GM21360 (cell line): ENCODE results near the gene MEST.
"Not testable (repeated sequence)": the region's sequence is repeated elsewhere in the genome, so short reads cannot be mapped to it uniquely, and the experiment has no call there.

Experiments
- ATAC-seq: cut with Tn5 transposase; IDR thresholded peaks from one replicate; pipeline ENCODE4 v1.9.1; 2021; ENCODE audit warnings: mild to moderate bottlenecking, moderate library complexity; ENCODE audit not compliant: unreplicated experiment

Gene MEST

DNA sequence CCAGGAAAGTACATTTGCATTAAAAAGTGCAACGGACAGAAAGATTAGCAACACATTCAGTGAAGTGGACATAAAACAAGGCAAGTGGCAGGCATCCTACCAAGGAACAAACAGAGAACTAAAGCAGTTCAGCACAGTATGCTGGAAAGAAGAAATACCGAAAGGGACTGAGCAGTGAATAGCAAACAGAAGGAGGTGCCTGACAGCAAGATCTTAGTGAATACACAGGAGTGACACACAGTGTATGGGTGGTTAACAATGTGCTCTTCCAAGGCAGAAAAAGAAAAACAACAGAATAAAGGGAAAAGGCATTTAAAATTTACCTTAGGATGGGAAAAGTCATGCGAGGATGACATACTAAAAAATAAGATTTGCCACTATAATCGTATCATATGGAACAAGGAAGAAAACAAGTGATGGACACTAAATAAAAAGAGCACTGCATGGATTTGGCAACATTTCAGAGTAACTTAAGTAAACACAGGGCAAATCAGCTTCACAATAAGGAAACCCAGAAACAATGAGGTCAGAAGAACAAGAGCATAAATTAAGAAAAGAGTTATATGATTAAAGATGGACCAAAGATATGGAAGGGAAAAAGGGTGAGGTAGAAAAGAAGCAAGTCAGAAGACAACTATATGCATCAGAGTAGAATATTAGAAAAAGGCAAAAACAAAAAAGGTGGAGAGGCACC is 29.5 kb downstream of the MEST start:
- ATAC-seq: no peak

DNA sequence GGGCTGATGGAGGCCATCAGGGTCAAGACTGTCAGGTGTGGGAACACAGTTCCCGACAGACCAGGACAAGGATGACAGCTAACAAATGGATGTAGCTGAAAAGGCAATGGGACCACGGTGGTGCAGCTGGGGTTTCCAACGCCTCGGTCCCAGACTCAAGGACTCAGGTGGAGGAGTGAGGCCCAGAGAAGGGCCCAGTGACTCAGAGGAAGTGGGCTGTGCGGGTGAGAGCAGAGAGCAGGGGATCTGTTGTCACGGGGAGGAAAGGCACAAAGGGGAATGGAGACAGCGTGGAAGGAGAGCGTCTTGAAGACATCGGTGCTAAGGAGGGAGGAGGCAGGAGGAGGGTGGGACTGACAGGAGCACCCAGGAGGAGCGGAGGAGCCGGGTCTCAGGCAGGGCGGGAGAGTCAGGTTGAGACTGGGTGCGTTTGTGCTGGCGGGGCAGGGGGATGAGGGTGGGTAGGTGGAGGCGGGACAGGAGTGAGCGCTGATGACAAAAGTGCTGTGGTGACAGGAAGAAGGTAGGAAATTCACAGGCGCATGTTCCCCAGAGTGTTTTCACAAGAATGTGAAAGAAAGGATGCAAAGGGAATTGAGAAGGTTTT is 31.7 kb downstream of the MEST start:
- ATAC-seq: not testable (repeated sequence)

DNA sequence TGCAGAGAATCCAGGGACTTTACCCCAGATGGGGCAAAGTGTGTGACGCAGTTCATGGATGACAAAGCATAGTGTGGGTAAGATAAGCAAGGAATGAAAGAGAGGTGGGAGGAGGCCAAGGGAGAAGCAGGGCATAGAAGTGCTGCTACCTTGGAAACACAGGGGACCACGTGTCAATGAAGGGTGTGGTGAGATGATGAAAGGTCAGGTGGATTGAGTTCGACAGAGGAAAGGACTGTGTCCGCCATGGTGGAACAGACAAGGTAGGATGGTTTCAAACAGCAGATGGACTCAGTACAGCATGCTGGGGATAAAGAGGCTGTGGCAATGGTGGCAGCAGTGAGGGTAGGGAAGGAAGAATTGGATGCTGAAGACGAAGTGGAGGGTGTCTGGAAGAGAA is 32.7 kb downstream of the MEST start:
- ATAC-seq: no peak

DNA sequence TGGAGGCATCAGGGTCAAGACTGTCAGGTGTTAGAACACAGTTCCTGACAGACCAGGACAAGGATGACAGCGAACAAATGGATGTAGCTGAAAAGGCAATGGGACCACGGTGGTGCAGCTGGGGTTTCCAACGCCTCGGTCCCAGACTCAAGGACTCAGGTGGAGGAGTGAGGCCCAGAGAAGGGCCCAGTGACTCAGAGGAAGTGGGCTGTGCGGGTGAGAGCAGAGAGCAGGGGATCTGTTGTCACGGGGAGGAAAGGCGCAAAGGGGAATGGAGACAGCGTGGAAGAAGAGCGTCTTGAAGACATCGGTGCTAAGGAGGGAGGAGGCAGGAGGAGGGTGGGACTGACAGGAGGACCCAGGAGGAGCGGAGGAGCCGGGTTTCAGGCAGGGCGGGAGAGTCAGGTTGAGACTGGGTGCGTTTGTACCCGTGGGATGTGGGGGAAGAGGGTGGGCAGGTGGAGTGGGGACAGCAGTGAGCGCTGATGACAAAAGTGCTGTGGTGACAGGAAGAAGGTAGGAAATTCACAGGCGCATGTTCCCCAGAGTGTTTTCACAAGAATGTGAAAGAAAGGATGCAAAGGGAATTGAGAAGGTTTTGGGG is 36.0 kb downstream of the MEST start:
- not testable (repeated sequence) for ATAC-seq

DNA sequence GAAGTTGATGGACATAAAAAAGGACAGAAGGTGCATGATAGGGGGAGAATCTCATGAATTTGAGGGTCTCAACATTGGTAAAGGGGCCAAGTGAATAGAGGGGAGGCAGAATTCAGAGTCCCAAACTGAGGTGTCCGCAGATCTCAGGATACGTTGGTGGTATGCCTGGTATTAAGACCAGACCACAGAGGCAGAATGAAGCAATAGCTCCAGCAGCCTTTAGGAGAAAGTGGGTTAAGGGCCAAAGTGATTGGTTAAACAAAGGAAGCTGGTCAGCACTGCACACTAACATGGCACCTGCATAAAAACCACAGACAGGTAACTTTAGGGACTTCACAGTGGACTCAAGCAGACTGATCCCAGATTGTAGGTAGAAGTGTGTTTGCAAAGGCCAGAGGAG is 37.5 kb downstream of the MEST start:
- ATAC-seq: no peak

DNA sequence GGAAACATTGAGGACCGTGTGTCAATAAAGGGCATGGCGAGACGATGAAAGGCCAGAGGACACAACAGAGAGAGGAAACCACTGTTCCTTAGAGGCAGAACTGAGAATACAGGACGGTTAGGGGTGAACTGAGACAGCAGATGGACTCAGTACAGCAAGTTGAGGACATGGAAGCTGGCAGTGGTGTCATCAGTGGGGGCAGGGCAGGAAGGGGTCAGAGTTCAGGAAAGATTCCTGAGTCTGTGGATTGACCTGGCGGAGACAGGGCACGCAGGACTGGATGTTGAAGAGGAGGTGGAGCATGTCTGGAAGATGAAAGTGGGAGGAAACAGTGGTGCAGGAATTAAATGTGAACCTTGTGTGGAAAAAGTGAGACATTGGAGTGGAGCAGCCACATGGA is 46.0 kb downstream of the MEST start:
- not testable (repeated sequence) for ATAC-seq

DNA sequence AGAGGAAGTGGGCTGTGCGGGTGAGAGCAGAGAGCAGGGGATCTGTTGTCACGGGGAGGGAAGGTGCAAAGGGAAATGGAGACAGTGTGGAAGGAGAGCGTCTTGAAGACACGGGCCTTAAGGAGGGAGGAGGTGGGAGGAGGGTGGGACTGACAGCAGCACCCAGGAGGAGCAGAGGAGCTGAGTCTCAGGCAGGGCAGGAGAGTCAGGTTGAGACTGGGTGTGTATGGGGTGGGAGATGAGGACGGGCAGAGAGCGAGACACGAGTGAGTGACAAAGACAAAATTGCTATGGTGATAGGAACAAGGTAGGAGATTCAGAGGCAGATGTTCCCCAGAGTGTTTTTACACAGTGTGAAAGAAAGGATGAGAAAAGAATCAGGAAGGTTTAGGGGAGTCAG is 49.4 kb downstream of the MEST start:
- ATAC-seq: not testable (repeated sequence)

DNA sequence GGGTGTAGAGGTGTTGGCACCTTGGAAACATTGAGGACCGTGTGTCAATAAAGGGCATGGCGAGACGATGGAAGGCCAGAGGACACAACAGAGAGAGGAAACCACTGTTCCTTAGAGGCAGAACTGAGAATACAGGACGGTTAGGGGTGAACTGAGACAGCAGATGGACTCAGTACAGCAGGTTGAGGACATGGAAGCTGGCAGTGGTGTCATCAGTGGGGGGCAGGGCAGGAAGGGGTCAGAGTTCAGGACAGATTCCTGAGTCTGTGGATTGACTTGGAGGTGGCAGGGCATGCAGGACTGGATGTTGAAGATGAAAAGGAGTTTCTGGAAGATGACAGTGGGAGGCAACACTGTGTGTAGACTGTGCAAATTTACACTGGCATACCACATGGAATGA is 50.4 kb downstream of the MEST start:
- ATAC-seq: not testable (repeated sequence)

DNA sequence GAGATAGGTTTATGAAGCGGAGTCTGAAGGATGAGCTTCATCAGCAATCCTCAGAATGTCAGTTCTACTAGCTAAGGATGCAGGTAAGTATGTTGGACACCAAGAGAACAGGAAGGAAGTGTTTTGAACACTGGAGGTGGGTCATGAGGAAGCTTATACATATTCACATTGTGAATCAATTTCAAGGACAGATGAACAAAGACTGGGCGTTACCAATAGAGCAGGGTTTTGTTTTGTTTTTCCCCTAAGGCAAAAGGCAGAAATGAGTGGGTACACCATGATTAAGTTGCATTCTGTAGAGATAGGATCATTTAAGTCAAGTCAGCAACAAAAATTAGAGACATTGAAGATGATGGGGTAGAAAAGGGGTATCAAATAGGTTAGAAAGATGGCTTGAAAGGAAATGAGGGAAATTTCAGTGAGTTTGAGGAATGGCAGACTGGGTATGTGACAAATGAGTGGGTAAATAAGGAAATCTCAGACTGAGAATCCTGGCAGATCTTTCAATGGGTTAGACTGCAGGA is 51.7 kb downstream of the MEST start:
- ATAC-seq: no peak

DNA sequence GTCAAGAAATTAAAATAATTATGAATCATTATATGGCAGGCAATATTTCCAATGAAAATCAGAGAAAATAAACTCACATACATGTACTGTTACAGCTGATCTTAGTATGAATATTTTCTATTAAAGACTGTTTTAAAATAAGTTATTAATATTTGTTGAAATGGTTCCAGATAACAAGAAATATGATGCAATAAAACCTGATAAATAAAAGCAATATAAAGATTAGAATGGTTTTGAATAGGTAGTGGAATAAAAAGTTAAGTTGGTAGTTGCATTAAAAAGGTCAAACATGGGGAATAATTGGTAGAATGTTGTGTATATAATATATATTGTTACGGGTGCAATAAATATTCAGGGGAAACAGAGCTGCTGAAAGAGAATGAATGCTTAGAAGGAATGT is 52.5 kb downstream of the MEST start:
- ATAC-seq: no peak

DNA sequence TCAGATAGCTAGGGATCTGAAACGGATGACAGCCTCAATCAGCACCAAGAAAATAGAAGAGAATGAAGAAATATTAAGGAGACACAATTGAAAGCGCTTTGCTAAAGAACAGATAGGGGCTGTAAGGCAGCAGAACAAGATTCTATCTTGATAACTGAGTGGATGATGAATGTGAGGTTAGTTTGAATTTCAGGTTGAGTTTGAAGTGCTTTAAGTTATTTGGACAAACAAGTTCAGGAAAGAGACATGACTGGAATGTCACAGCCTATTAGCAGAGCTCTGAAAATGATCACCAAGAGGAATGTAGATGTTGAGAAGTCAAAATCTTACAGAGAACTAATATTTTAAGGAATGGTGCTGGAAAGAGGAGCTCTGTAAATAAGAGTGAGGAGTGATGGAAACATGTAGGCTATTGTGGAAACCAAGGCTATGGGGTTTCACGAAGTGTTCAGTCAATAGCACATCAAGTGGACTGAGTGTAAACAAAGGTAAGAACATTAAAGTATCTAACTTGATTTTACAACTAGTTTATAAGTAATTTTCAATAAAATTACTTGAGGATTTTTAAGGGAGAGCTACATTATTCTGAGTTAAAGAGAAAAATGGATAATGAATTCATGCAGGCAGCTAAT is 61.6 kb downstream of the MEST start:
- ATAC-seq: no peak

DNA sequence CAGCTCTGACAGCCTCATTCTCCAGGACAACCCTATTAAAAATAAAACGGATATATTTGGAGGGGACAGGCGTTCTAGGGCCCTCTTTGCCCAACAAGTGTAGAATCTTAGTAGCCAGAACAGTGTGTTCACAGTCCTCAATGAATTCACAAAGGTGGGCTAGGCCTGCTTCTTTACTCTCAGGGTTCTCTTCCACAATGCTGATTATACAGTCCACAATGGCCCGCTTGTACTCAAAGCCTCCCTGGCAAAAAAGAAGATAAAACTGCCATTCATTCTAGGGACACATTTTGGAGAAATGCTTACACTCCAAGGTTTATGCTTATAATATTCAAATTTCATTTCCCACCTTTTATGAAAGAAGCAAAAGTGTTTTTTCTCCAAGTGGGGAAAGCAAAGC is 62.6 kb downstream of the MEST start:
- ATAC-seq: no peak
